Epithelial cell of proximal tubule (primary cell): ENCODE data around the gene PRKCQ. TPM values are rescaled to one million over a fixed set of nuclear protein-coding genes. Genes with fewer than 3 reads are reported as not detected.

Experiments
- DNase-seq: peaks from one replicate; pipeline ENCODE4 v3.0.0-alpha.2; 2011; ENCODE audit warnings: low read depth
- H3K4me3 ChIP-seq: 2 replicates; pipeline ENCODE4 v1.5.1; 2011; ENCODE audit warnings: low read depth, mild to moderate bottlenecking, low read length
- CTCF ChIP-seq: conservative IDR thresholded peaks from 2 replicates; pipeline ENCODE4 v1.5.1; 2012; ENCODE audit warnings: low read depth, mild to moderate bottlenecking, low read length
- total RNA-seq: library from RNA; depleted of rRNA; stranded (reverse); fragments of >200 nt; gene quantifications from 2 replicates; pipeline ENCODE4 v1.2.3, GENCODE V29; 2015

The PRKCQ gene
- total RNA-seq, 1 donor from 2014 or later: 6.8 TPM

- no peak for TF ChIP-seq CTCF
- no peak for DNase-seq
- H3K4me3 ChIP-seq: no peak overlapping the region
Measured at GRCh38 chr10:6491841-6492609, 88.1 kb downstream of the PRKCQ start.

GRCh38 chr10:6490614-6491013 is 89.5 kb downstream of the PRKCQ start:
- no peak for TF ChIP-seq CTCF
- no peak for DNase-seq
- H3K4me3 ChIP-seq: no peak overlapping the region

- H3K4me3 ChIP-seq: no peak overlapping the region
- DNase-seq: no peak
- no peak for TF ChIP-seq CTCF
Measured at GRCh38 chr10:6487920-6488319, 92.2 kb downstream of the PRKCQ start.

- no peak for TF ChIP-seq CTCF
- no peak overlapping the region for H3K4me3 ChIP-seq
- DNase-seq: no peak
Measured at GRCh38 chr10:6486309-6486708, 93.8 kb downstream of the PRKCQ start.

- H3K4me3 ChIP-seq: no peak overlapping the region
- no peak for TF ChIP-seq CTCF
- no peak for DNase-seq
Measured at GRCh38 chr10:6482737-6483357, 97.2 kb downstream of the PRKCQ start.

GRCh38 chr10:6478722-6479121 is 101.4 kb downstream of the PRKCQ start:
- no peak for DNase-seq
- TF ChIP-seq CTCF: no peak
- H3K4me3 ChIP-seq: no peak overlapping the region

- no peak for DNase-seq
- no peak for TF ChIP-seq CTCF
- no peak overlapping the region for H3K4me3 ChIP-seq
Measured at GRCh38 chr10:6476989-6477388, 103.1 kb downstream of the PRKCQ start.
